Measurements from ENCODE around the gene GNAS.

GNAS gene

DNA sequence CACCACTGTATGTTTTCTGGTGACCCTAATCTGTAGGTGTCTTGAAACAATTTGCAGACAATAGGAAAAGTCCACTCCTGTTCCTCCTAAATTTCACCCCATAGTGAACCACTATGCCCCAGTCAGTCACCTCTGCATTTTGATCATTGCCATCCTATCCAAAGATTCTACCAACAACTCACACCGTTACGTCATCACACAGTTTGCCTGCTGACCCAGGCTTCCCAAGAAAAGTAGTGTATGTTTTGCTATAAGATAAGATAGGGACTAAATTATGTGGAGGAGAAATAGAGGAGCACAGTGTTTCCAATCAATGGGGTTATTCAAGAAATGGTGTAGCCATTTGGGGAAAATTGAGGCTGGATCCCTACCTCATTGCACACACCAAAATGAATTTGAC is 58.8 kb downstream of the GNAS start:
- no peak overlapping the region for H3K4me3 ChIP-seq (ENCODE audit: control insufficient read depth, low read depth, low read length)
- no peak for TF ChIP-seq CTCF (conservative IDR thresholded peaks at IDR 0.05; ENCODE audit: control insufficient read depth, insufficient read depth, low read depth, low read length)
- no peak for DNase-seq (ENCODE audit: low read depth)

DNA sequence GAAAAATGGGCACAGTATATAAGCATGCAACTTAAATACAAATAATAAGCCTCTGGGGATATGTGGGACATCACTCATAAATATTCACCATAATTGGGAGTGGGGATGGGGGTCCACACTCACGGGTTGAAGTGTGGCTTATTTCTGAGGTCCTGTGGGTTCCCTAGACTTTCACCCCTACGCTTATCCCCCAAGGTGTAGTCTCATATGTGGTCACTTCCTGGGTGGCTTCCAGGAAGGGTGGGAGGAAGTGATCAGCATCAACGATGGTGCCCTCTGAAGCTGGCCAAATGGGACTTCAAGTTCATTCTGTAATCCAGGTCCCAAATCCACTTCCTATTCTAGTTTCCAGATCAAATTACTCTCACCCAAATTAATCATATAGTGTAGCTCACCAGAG is 59.5 kb downstream of the GNAS start:
- no peak for DNase-seq (ENCODE audit: low read depth)
- TF ChIP-seq CTCF (conservative IDR thresholded peaks at IDR 0.05; ENCODE audit: control insufficient read depth, insufficient read depth, low read depth, low read length), result no peak
- no peak overlapping the region for H3K4me3 ChIP-seq (ENCODE audit: control insufficient read depth, low read depth, low read length)

DNA sequence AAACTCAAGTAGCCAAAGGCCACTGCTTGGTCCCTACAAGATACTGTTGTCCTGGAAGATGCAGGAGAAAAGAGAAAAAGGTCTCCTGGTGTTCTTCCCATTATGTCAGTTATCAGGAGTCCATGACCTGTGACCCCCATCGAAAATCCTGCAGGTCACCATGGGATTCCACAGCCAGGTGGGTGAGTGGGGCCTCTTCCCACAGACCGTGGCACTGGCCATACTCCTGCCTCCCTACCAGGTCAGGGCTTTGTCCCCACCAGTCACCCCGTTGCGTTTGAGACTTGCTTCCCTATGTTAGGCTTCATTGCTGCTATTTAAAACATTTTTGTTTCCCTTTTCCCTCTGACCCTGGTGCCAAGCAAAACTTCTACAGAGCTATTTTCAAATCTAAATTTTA is 60.6 kb downstream of the GNAS start:
- DNase-seq (ENCODE audit: low read depth), result no peak
- TF ChIP-seq CTCF (conservative IDR thresholded peaks at IDR 0.05; ENCODE audit: control insufficient read depth, insufficient read depth, low read depth, low read length), result no peak
- H3K4me3 ChIP-seq (ENCODE audit: control insufficient read depth, low read depth, low read length), result no peak overlapping the region

- H3K4me3 ChIP-seq (ENCODE audit: control insufficient read depth, low read depth, low read length), result no peak overlapping the region
- no peak for DNase-seq (ENCODE audit: low read depth)
- TF ChIP-seq CTCF (conservative IDR thresholded peaks at IDR 0.05; ENCODE audit: control insufficient read depth, insufficient read depth, low read depth, low read length), result no peak
These were observed 66.1 kb downstream of the GNAS start for GRCh38 chr20:58918621-58919020.

DNA sequence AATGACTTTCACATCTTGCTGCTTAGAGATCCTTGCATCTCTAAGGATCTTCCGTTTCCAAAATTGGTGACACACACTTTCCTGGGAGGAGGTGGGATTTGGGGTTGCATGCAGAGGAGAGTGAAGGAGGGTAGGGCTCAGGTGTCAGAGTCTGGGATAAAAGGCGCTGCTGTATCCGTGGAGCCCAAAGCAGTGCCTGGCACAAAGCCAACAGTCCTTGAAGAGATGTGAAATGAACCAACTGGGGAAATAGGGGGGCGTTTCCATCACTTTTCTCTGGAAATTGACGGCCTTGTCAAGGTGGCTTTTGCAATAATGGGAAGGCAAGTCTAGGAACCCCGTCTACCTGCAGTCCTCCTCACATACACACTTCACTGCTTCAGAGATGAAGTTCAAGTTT is 69.0 kb downstream of the GNAS start:
- no peak overlapping the region for H3K4me3 ChIP-seq (ENCODE audit: control insufficient read depth, low read depth, low read length)
- no peak for DNase-seq (ENCODE audit: low read depth)
- TF ChIP-seq CTCF (conservative IDR thresholded peaks at IDR 0.05; ENCODE audit: control insufficient read depth, insufficient read depth, low read depth, low read length), result no peak

- TF ChIP-seq CTCF (conservative IDR thresholded peaks at IDR 0.05; ENCODE audit: control insufficient read depth, insufficient read depth, low read depth, low read length), result no peak
- no peak for DNase-seq (ENCODE audit: low read depth)
- H3K4me3 ChIP-seq (ENCODE audit: control insufficient read depth, low read depth, low read length), result no peak overlapping the region
These were observed 69.5 kb downstream of the GNAS start for GRCh38 chr20:58922036-58922435.

DNA sequence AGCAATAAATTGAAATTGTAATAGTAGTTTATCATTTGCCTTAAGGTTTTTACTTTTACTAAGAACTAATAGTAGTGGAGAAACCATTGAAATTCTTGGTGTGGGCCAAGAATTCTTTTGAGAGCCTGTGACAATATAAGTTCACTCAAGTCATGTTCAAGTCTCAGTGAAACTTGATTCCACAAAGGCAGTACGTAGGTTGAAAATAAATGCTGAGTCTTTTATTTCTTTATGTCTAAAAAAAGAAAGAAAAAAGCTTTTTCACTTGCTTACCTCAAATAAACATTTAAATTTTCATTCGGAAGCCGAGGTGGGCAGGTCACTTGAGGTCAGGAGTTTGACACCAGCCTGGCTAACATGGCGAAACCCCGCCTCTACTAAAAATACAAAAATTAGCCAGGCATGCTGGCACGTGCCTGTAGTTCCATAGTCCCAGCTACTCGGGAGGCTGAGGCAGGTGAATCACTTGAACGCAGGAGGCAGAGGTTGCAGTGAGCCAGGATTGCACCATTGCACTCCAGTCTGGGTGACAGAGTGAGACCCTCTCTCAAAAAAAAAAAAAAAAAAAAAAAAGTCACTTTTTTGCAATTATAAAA is 70.7 kb downstream of the GNAS start:
- no peak for TF ChIP-seq CTCF (conservative IDR thresholded peaks at IDR 0.05; ENCODE audit: control insufficient read depth, insufficient read depth, low read depth, low read length)
- no peak for DNase-seq (ENCODE audit: low read depth)
- H3K4me3 ChIP-seq (ENCODE audit: control insufficient read depth, low read depth, low read length), result no peak overlapping the region
